SK-N-DZ (cell line): ENCODE data around the gene KCNK10.

Experiments
- DNase-seq: peaks from one replicate; pipeline ENCODE4 v3.0.0-alpha.2; 2015; ENCODE audit warnings: low spot score

The KCNK10 gene

DNA sequence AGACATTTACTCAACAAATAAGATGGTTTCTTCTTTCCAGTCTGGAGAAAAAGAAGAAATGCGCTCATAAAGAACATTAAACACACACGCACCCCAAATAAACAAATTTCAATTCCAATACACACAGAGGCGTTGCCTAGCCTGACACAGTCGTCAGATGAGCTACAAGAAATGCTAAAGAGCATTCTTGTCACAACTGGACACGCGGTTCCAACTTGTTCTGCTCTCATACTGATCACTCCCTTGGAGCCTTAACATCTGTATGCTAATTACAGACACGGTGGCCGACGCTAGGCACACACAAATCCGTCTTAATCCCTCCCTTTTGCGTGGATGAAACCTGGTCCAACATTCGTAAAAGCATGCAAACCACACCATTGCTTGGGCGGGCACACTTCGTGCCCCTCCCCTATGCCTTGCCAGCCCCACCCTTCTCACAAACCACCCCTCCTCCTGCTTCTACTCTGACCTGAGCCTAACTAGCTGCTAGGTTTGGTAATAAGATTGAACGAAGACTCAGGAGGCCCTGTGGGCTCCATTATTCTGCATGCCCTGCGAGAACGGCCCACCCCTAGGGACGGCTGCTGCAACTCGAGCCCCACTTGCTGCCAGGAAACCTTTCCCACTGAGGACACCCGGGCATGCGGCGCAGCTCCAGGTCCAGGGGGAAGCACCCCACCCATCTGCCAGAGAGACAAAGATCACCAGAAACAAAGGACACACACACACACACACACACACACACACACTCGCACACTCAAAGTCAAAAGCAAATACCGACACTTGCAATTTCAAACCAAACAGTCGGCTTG lies 1.2 kb downstream of the KCNK10 start:
- DNase-seq, result no peak

DNA sequence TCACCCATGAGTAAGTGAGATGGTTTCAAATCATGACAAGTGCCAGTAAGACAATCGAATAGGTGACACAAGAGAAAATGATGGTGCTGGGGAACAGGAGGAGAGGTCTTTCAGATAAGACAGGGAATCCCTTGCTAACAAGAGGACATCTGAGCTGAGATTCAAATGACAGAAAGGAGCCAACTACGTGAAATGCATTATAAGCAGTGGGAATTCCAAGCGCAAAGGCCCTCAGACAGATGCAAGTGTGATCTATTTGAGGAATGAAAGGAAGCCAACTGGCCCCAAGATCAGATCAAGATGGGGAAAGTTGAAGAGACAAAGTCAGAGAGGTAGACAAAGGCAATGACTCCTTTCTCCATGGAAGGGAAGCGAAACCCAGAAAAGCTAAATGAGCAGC lies 4.7 kb downstream of the KCNK10 start:
- DNase-seq, result no peak

DNA sequence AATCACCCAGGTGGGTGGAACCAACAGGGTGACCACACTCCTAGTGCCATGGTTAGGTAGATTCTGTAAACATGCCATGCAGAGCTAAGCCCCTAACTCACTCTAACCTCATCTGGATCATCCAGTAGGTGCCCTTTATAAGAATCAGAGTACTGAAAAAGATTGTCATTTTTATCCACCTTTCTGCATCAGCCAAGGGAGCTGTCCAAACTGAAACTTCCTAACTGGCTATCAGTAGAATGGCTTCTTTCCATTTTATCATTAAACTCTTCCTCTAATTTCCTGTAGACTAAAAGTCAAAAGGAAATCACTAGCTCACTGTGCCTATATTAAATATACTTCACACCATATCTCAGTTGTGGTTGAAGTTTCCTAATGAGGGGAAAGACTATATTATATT lies 6.5 kb downstream of the KCNK10 start:
- no peak for DNase-seq

DNA sequence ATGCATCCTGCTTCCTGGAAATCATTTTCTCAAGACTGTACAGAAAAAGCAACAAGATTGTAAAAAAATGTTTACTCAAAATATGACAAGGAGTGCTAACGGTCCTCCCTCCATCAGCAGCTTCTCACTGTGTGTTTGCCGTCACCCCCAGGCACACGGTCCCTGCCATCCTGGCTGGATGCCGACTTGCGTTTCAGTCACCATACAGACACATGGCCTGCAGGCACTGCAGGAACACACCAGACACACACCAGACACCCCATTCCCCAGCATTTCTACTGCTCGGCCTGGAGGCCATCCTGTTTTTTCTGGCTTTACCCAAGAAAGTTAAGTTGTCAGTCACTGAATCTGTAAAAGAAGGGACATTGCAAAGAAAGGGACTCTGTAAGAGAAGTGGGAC lies 10.8 kb downstream of the KCNK10 start:
- DNase-seq, result no peak

DNA sequence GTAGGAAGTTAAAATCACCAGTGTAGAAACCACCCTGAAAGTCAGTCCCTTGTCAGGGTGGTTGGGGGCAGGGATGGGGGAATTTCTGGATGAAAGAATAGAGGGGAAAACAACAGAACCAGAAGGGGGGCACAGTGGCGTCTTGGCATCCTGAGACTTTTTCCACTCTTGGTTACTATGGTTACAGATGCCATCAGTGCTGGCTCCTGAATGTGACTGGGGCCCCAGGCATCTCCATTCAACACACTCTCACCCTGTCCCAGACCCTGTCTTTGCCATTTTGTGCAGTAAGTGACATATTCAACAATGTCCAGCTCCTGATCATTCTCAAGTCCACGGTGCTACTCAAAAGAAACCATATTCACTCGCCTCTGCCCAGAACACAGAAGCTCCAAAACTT lies 11.3 kb downstream of the KCNK10 start:
- no peak for DNase-seq

DNA sequence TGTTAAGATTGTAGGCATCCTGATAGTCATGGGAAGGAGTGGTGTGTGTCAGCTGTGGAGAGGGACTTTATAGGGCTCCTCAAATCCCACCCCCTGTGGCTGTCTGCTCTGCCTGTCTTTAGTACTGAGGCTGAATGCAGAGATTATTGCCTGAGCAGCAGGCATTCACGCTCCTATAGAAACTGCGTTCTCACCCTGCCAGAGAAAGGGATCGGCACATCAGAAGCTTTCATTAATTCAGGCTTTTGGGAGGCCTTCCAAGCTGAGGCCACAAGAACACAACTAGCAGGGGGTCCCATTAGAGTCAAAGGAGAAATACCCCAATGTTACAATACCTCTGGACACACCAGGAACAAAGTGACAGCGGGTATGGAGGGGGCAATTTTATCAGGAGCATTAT lies 12.6 kb downstream of the KCNK10 start:
- DNase-seq, result no peak

DNA sequence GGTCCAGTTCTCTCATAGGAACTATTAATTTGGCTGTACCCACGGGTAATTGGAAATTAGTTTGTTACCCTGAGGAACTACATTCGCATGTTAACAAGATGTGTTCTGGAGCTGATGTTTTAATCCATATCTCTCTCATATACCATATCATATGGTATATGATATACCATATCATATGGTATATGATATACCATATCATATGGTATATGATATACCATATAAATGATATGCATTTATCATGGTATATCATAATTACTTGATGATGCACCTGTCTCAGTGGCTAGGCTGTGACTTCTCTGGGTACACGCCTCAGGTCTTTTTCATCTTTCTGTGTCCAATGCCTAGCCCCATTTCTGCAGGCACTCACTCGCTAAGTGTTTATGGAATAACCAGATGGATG lies 13.0 kb downstream of the KCNK10 start:
- no peak for DNase-seq

DNA sequence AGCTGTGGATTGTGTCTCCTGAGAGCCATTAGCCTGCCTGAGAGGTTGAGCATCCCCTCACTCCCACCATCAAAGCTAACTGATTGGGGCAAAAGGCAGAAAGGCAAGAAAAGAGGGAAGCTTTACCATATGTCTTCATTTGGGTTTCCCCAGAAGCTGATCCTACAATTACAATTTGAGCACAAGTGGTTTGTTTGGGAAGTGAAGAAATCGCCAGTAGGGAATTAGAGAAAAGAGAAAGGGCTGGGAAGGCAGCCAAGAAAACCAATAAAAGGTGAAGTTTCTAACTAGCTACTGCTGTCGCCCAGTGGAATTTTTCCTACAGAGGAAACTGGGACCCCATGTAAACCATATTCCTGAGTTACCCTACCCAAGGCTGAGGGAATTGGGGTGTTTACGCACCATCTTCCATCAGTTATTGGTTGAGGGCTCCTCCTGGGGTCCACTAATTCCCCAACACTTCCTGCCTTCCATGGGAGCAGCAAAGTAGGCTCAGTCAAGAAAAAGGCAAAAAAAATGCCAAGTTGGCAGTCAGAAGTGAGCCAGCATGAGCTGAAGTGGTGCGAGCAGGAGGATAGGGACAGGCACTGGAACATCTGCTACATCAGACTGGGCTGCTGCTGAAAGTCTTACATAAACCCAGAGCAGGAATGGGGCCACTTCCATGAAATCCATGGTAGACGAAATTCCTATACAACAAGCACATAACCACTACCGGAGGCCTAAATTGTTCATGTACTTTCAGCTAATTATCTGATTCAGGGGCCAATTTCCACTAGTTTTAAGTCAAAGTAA lies 17.3 kb downstream of the KCNK10 start:
- DNase-seq, result no peak

DNA sequence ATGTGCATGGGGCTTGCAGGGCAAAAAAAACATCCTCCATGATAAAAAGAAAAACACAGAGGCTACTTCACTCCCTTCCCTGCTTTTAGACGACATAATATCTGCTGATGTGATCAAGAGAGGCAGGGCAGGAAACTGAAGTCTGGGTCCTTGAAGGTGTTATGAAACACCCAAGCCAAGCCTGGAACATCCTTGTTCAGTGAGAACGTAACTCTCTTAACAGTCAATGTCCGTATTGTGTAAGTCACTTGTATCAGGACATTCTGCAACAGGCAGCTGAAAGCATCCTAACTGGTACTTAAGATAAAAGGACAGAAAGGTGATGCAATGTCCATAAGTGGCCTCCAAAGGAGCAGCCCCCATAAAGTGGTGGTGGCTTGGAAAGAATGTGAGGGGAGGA lies 20.0 kb downstream of the KCNK10 start:
- DNase-seq, result no peak

DNA sequence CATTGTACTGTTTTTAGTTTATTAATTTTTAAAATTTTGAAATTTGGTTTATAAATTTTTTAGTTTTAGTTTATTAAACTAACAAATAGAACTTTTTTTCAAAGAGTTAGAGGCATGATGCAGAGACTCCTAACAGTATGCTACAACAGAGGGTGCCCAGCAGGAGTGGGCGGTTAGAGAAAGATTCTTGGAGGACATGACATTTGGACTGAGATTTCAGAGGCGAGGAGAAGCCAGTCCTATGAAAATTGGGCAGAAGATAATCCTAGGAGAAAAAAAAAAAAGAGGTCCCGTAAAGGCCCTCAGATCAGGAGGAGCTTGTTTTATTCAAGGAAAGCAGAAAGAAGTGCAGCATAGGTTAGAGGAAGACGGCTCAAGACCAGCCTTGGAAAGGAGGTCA lies 21.7 kb downstream of the KCNK10 start:
- DNase-seq, result no peak

DNA sequence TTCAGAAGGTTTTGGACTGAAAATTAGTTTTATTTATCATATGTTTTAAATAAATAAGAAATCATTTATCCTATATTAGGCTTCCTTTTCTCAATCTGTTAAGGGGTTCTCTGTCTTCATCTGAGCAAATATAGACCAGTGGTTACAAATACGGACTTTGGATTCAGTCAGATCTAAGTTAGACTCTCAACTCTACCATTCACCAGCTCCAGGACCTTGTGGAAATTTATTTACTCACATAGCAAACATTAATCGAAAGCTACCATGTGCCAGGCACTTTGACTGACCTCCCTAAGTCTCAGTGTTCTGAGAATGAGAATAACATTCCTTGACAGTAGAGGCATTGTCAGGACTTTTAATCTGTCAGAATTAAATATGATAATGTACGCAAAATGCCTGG lies 22.3 kb downstream of the KCNK10 start:
- no peak for DNase-seq

DNA sequence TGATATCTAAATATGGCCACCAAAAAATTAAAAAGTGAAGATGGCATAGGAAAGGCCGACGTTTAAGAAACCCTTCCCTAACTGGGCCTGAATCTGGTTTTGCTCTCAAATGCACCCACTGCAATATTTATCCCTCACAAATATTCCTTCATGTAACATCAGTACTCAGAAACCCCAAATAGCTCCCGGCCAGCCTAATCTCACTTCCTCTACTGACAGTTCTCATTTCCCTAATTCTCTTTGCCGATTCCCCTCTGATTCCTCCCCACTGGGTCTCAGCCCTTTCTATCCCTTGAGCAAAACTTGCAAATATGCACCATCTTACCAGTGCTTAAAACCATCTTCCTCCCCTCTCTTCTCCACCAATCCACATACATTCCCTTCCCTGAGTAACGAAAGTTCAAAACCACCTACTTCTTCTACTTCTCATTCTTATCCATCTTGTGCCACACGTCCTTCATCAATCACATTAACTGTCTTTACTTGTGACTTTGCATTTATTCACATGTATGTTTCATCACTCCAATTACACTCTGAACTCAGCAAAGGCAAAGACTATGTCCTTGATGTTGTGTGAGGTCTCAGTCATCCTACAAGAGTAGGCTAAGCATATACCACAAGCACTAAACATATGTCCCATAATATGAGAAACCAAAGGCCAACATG lies 23.1 kb downstream of the KCNK10 start:
- DNase-seq, result no peak

DNA sequence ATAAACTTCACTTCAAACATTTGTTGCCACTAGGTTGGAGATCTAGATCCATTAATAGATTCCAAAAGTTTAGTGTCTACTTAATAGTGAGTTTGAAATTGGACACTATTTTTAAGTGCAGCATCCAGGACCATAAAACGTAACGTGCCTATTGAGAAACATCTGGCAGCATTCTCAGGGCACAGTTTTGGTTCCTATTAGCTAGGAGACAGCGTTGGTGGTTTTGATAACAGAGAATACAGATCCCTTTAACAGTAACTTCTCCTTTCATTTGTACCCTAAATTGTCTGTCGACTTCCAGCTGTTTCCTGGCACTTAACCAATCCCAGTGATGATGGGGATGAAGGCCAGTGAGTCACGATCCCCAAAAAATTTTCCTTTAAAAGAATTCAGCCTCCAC lies 25.8 kb downstream of the KCNK10 start:
- no peak for DNase-seq

DNA sequence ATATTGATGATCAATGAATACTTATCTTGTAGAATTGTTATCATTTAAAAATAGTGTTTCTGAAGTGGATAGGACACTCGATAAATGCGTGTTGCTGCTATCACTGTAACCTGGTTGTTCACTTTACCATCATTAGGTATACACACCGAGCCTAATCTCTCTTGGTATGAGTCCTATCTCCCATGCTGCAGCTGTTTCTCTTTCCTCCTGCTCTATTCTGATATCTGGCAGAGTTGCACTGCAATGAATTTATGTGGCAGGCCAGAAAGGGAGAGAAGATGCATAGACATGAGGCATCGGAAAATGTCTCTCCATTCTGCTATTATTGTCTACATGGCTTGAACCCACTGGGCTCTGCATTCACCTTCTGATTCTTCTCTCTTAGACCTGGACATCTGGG lies 26.7 kb downstream of the KCNK10 start:
- no peak for DNase-seq

DNA sequence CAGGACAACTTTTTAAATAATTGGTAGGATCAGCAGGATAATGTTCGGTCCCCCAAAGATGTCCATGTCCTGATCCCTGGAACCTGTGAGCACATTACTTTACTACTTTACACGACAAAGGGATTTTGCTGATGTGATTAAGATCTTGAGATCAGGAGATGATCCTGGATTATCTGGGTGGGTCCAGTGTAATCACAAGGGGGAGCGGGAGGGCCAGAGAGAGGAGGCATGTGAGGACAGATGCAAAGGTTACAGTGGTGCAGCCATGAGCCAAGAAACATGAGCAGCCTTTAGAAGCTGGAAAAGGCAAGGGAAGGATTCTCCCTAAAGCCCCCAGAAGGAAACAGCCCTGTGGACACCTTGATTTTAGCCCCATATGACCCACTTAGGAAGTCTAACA lies 33.1 kb downstream of the KCNK10 start:
- no peak for DNase-seq

DNA sequence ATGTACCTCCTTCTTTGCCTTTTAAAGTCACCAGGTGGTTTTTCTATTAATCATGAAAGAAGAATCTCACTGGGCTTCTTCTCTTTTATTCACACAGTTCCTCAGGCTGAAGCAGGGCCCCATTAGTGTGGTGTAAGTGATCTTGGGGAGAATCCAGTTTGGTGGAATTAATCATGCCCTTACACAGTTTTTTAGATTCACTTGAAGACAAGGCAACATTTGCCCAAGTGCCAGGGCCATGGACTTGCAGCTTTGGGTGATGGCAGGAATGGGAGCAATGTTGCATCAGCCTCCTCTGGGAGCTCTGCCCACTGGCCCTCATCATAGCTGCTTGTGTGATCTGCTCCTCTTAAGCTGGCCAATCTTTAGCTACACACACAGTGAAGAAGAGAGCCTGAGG lies 33.8 kb downstream of the KCNK10 start:
- DNase-seq, result no peak

DNA sequence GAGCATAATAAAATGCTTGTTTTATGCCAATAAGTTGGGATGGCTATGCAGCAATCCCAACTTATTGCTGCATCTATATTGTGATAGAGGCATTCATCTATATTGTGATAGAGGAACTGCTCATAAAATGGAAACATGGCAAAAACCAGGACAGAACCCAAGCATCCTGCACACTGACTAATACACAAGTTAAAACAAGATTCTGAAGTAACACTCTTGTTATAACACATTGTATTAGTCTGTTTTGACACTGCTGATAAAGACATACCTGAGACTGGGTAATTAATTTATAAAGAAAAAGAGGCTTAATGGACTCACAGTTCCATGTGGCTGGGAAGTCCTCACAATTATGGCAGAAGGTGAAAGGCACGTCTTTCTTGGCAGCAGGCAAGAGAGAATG lies 36.8 kb downstream of the KCNK10 start:
- DNase-seq, result no peak

DNA sequence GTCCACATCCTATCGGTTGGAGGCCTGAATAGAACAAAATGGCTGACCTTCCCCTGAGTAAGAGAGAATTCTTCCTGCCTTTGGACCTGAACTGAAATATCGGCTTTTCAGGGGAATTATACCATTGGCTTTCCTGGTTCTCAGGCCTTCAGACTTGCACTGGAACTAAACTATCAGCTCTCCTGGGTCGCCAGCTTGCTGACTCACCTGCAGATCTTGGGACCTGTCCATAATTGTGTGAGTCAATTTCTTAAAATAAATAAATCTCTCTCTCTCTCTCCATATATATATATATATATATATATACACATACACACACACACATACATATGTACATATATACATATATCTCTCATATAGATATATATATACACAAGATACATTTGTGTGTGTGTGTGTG lies 41.6 kb downstream of the KCNK10 start:
- no peak for DNase-seq

DNA sequence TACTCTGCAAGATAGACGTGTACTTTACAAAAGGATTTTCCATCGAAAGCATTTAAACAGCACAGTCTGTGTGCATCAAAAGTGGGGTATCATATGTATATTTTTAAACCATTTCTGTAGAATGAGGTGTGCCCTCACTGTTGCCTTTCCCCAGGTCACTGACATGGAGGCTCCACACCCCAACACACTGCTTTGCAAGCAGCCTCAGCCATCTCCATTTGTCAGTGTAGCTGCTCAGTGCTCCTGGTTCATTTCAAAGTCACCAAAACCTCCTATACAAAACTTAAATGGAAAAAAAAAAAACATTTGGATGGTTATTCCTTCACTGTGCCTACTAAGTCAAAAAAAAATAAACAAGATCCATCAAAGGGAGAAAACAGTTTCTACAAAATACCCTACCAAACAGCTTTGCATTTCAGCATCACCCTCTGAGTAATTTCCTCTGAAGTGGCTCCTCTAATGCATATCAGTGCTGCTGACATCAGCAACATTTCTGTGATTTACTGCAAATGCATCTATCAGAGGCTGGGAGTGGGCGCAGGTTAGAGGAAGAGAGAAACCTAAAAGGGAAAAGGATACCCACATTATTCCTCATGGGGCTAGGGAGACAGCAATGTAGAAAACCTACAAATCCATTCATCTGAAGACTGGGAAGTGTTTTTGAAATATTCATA lies 46.0 kb downstream of the KCNK10 start:
- no peak for DNase-seq

DNA sequence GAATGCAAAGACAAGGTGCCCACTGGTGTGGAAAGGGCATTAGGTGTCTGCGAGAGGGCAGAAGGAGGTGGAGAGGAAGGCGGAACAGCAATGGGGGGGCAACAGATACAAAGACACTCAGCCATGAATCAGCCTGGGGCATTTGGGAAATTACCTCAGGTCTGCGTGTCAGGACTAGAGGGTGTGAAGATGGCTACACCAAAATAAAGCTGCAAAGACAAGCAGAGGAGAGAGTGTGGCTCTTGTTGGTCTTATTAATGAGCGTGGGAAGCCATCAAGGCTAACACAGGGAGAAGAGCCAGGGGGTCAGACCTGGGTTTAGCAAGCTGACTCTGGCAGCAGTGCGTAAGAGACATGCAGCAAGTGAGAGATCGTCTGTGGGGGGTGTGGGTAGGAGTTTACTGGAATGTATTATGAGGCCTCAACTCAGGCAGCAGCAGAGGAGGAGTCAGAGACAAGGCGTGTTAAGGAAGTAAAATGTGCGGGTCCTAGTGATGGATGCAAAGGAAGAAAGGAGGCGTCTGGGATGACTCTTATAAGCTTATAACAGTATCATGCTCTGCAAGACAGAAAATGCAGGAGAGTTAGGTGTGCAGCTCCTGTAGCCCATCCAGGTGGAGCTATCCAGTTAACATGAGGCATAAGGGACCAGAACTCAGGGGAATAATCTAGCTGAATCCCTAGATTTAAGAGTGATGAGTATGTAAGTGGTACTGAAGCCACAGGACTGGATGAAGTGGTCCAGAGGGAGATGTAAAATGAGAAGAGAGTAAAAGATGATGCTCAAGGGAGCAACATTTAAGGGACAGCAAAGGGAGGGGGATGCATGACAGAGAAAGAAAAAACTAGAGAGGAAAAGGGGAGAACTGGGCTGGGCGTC lies 50.4 kb downstream of the KCNK10 start:
- no peak for DNase-seq

DNA sequence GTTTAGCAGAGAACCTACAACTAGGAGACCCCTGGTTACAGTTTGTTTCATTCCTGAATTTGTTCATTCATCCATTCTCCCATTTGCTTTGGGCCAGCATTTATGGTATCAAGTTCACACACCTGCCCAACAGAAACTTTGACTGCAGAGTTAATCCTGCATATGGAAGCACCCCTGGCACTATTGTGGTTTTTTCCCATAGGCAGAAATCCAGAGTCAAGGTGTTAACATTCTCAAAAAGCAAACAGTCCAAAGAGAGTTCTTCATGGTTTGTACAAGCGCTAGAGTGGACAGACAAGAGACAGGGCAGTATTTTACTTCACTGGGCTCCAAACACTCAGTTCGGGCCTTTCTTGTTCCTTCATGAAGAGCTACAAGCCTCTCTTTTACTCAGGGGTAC lies 51.9 kb downstream of the KCNK10 start:
- DNase-seq, result no peak
